NCI-H1092 (cell line): ENCODE measurements around the gene LEF1.

Source experiments
- DNase-seq: peaks from one replicate; lab custom pipeline; 2025; lab: John Stamatoyannopoulos, UW

The LEF1 gene

DNA sequence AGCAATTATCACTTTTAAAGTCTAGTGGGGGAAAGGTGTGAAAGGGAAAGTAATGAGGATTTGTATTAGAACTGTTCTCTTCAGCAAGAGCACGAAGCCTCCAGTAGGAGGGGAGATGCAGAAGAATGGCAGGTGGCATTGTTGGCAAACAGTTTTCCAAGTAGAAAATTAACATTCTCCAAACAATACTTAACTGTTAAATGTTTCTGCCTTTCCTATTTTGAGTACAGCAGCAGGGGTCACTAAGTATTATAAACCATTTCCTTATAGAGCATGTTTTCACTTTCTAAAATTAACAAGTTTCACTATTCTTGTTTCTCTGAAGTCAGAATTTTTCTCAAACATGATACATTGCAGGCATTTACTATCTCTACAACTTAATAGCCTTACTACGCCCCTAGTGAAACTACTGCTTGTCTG lies 58.7 kb downstream of the LEF1 start:
- DNase-seq = no peak

DNA sequence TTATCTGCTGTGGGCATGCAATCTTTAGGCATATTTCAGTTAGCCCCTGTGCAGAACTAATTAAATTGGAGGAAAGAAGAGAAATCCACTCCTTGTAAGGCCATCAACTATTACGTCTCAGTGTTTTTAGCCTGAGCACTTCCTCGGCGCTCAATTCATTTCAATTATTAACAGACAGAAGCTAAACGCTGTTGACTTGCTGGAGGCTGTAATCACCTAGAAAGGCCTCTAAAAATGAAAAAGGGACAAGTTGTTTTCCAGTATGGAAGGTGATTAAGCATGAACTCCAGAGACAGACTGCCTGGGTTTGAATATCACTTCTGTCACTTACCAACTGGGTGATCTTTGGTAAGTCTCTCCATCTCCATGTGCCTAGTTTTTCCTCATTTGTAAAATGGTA lies 59.6 kb downstream of the LEF1 start:
- DNase-seq = no peak

GRCh38 chr4:108107729-108108382 lies 60.9 kb downstream of the LEF1 start:
- no peak for DNase-seq

DNA sequence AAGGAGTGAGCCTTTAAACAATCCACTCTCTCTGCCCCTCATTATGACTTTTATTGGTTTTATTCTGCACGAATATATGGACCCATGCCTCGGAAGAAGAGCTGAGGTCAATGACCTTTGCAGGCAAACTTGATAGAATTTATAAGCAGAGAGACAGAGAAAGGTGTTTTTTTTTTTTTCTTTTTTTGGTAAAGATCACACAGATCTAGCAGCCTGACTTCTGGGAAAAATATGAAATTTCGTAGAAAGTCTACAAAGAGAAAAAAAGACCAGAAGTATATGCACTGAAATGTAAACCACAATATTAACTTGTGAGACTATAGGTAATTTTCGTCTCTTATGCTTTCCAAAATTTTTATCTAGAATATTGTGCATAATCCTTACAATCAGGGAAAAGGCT lies 61.6 kb downstream of the LEF1 start:
- no peak for DNase-seq

- no peak for DNase-seq
Observed at GRCh38 chr4:108106186-108106585, 62.5 kb downstream of the LEF1 start.

GRCh38 chr4:108103099-108103862 lies 65.5 kb downstream of the LEF1 start:
- no peak for DNase-seq

- DNase-seq = no peak
Observed at GRCh38 chr4:108100827-108101226, 67.9 kb downstream of the LEF1 start.

DNA sequence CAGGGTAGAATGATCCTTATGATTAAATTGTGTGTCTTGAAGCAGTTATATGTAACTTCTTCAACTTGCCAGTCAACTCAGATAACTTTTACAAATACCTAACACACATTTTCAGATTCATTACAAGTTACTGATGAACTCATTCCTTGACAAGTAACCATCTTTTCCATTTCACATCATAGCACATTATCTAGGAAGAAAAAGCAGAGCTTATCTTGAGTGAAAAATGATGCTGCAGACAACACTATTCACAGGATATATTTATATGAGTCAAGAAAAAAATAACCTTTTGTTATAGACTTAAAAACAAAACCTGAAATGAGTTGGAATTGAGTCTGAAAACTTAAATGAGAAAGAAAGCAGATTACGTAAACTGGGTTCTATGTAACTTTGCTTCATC lies 68.9 kb downstream of the LEF1 start:
- DNase-seq = no peak

GRCh38 chr4:108097990-108098553 lies 70.7 kb downstream of the LEF1 start:
- no peak for DNase-seq

- DNase-seq = no peak
Observed at GRCh38 chr4:108094923-108095482, 73.7 kb downstream of the LEF1 start.

GRCh38 chr4:108094131-108094530 lies 74.6 kb downstream of the LEF1 start:
- DNase-seq = no peak

DNA sequence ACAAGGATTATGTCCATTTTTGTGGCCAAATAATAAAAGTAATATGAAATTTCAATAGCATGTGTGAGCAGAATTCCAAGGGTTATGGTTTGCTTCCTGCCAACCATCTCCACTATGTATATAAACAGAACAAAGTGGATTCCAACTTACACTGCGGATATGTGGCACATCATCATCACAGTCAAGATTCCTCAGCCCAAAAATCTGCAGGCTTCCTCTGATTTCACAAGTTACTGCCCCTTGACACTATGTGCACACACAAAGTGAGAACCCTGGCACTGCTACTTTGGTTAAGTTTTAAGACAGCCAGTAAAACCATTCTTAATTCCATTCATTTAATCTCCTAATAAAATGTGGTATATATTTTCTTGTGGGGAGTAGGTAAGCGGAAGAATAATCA lies 76.4 kb downstream of the LEF1 start:
- DNase-seq = no peak

GRCh38 chr4:108087293-108087967 lies 81.3 kb downstream of the LEF1 start:
- DNase-seq = no peak

- no peak for DNase-seq
Observed at GRCh38 chr4:108081256-108081655, 87.5 kb downstream of the LEF1 start.

DNA sequence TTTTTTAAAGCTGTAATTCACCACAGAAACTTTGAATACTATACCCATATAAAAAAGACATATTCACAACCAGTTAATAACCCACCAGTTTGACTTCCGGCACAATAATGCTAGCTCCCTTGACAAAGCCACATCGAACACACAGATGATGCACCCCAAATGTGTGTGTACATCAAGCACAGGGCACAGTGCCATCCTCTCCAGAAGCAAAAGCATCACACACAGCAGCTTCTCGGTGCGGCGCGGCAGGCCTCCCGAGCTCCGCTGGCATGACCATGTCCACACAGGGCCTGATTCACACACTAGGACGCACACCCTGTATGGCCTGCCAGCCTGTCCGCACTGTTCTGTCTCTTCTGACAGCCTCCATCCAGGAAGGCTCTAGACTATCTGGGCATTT lies 88.0 kb downstream of the LEF1 start:
- DNase-seq = no peak

DNA sequence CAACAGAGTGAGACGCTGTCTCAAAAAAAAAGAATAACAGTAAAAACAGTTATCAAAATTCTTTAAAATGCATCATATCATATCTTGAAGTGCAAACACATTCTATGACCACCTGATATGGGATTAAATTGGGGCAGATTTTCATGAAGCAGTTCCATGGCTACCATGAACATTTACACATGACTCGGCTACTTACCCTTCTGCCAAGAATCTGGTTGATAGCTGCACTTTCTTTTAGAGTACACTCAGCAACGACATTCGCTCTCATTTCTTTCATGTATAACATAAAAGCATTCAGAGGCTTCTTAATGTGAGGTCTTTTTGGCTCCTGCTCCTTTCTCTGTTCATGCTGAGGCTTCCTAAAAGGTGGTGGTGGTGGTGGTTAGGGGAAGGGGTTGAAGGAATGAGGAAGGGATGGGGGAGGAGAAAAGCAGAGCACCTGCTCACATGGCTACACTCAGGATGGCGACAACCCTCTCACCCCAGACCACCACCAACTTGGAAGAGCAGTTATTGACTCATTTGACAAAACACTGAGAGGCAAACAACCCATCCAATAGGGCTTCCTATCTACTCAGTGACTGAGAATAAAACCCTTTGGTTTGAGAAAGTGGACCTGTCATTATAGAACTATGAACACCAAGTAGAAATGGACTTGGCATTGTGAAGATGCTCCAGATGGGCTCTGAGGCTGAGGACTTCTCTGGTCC lies 90.6 kb downstream of the LEF1 start:
- DNase-seq = no peak

- no peak for DNase-seq
Observed at GRCh38 chr4:108072300-108072699, 96.4 kb downstream of the LEF1 start.

DNA sequence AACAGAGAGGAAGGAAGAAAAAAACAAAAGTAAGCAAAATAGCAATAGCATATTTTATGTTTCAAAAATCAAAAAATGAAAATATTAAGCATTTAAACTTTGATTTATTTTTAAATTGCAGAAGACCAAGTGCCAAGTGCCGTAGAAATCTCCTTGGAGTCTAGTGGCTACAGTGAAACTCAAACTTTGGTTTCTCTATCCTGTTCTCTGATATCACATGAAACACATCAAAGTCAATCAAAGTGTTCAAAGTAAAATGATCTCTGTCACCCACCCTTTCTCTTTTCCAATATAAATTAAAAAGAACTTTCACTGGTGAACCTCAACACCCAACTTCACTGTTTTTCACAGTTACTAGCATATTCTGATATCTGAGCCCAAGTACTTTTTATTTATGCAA lies 98.0 kb downstream of the LEF1 start:
- no peak for DNase-seq

GRCh38 chr4:108068442-108068841 lies 100.3 kb downstream of the LEF1 start:
- DNase-seq = no peak

- no peak for DNase-seq
Observed at GRCh38 chr4:108060686-108061321, 107.9 kb downstream of the LEF1 start.

DNA sequence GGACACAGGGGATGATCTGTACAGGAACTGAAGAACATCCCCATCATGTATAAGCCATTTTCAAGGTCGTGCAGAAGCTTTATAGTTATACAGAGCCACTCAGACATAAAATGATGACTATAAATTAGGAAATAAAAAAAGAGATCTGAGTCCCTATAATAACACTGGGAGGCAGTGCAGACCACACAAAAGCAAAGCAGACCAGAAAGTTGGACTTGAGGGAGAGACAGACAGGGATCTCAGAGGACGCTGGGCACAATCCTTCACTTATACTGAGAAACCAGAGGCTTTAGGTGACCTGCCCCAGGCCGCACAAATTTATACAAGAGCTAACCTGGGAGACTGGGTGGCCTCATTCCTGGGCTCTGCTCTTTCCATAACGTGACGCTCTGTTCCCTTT lies 108.6 kb downstream of the LEF1 start:
- no peak for DNase-seq
